ENCODE data around the gene MACROD2.

DNA sequence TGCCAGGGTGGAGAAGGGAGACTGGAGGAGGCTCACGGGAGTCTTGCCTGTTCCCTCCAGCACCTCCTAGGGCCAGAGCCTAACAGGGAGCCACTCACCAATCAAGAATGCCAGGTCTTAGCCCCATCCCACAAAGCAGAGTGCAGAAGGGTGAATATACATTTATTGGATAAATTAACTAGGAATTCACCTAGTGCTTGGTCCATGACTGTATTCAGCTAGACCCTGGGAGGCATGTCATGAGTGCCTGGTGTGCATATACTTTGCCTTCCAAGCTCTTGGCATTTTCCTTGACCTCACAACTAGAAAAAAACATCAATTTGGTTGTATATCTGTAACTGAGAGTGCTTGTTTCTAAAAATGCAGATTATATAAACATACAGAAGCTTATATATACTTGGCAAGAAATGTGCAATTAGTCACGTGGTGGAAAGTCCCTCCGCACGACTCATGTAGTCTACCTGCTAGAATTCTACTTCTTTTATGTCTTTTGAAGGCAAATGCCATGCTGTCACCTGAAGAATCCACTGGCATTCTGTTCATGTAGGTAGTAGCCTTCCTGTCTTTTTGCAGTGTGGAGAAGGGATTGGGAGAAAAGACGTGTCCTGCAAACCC lies 1586.9 kb downstream of the MACROD2 start:
- TF ChIP-seq, protein P1, sequence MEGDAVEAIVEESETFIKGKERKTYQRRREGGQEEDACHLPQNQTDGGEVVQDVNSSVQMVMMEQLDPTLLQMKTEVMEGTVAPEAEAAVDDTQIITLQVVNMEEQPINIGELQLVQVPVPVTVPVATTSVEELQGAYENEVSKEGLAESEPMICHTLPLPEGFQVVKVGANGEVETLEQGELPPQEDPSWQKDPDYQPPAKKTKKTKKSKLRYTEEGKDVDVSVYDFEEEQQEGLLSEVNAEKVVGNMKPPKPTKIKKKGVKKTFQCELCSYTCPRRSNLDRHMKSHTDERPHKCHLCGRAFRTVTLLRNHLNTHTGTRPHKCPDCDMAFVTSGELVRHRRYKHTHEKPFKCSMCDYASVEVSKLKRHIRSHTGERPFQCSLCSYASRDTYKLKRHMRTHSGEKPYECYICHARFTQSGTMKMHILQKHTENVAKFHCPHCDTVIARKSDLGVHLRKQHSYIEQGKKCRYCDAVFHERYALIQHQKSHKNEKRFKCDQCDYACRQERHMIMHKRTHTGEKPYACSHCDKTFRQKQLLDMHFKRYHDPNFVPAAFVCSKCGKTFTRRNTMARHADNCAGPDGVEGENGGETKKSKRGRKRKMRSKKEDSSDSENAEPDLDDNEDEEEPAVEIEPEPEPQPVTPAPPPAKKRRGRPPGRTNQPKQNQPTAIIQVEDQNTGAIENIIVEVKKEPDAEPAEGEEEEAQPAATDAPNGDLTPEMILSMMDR (IDR thresholded peaks at IDR 0.05), result no peak
- TF ChIP-seq POLR2A (IDR thresholded peaks at IDR 0.05), result no peak

Data from body of pancreas (tissue), 4 donors.